IMR-90 (cell line): ENCODE measurements around the gene TENM4. TPM values are rescaled to one million over a fixed set of nuclear protein-coding genes. Genes with fewer than 3 reads are reported as not detected.

ENCODE experiments used
- ATAC-seq: fragments of 200-7000 bp; cut with Tn5 transposase; 2 replicates; pipeline ENCODE4 v1.9.1; 2020; ENCODE audit warnings: low read depth, mild to moderate bottlenecking, moderate library complexity
- BruUV-seq: library from RNA; stranded (reverse); fragments of 400-500 nt; replicated peaks from 2 replicates; lab custom pipeline; 2021; lab: Mats Ljungman, UMichigan
- CTCF ChIA-PET: fragments of 300-600 bp; formaldehyde crosslinking; extraction: SDS; loops from one replicate; lab custom pipeline; 2021; ENCODE audit warnings: antibody characterized with exemption; lab: Yijun Ruan, JAX
- POLR2A ChIA-PET: fragments of 300-600 bp; sonication (Branson Sonifier 250); formaldehyde crosslinking; loops from one replicate; lab custom pipeline; 2022; ENCODE audit warnings: antibody characterized with exemption; ENCODE audit not compliant: unreplicated experiment; lab: Charles Lee
- DNase-seq: peaks from one replicate; pipeline ENCODE4 v3.0.0; 2013
- H2AFZ ChIP-seq: replicated peaks from 2 replicates; pipeline ENCODE3; 2013; ENCODE audit warnings: low read length, mild to moderate bottlenecking; ENCODE audit not compliant: poor library complexity
- H2AK5ac ChIP-seq: 2 replicates; pipeline ENCODE4 v1.6.1; 2013; ENCODE audit warnings: low read depth, low read length, inconsistent platforms
- H2AK9ac ChIP-seq: replicated peaks from 2 replicates; pipeline ENCODE3; 2013; ENCODE audit warnings: mild to moderate bottlenecking, low read depth, low read length, moderate library complexity; ENCODE audit not compliant: poor library complexity
- H2BK120ac ChIP-seq: 2 replicates; pipeline ENCODE4 v1.6.1; 2013; ENCODE audit warnings: low read depth, low read length, inconsistent platforms
- H2BK15ac ChIP-seq: 3 replicates; pipeline ENCODE4 v1.6.1; 2013; ENCODE audit warnings: low read depth, low read length, inconsistent platforms
- H2BK20ac ChIP-seq: 2 replicates; pipeline ENCODE4 v1.6.1; 2013; ENCODE audit warnings: low read depth, mild to moderate bottlenecking, inconsistent platforms, low read length, moderate library complexity
- H2BK5ac ChIP-seq: 2 replicates; pipeline ENCODE4 v1.6.1; 2013; ENCODE audit warnings: mild to moderate bottlenecking, low read depth, low read length, inconsistent platforms; ENCODE audit not compliant: poor library complexity, severe bottlenecking
- H3K14ac ChIP-seq: replicated peaks from 2 replicates; pipeline ENCODE4 v1.6.1; 2013; ENCODE audit warnings: low read depth, low read length, inconsistent platforms
- H3K18ac ChIP-seq: 2 replicates; pipeline ENCODE4 v1.6.1; 2013; ENCODE audit warnings: low read depth, low read length, control low read depth
- H3K23ac ChIP-seq: 2 replicates; pipeline ENCODE4 v1.6.1; 2013; ENCODE audit warnings: low read depth, low read length, inconsistent platforms
- H3K27ac ChIP-seq: 2 replicates; pipeline ENCODE4 v1.5.1; 2013; ENCODE audit warnings: mild to moderate bottlenecking, control low read depth, low read length; ENCODE audit not compliant: insufficient read depth
- H3K27me3 ChIP-seq: 2 replicates; pipeline ENCODE4 v1.6.1; 2013; ENCODE audit warnings: low read length; ENCODE audit not compliant: control insufficient read depth, insufficient read depth
- H3K36me3 ChIP-seq: 2 replicates; pipeline ENCODE4 v1.6.1; 2013; ENCODE audit warnings: low read length, mixed read lengths; ENCODE audit not compliant: control insufficient read depth, insufficient read depth
- H3K4ac ChIP-seq: 2 replicates; pipeline ENCODE4 v1.6.1; 2013; ENCODE audit warnings: low read depth, low read length, inconsistent platforms
- H3K4me1 ChIP-seq: 2 replicates; pipeline ENCODE4 v1.6.1; 2013; ENCODE audit warnings: low read length, mixed read lengths; ENCODE audit not compliant: control insufficient read depth, insufficient read depth
- H3K4me2 ChIP-seq: 2 replicates; pipeline ENCODE4 v1.6.1; 2013; ENCODE audit warnings: low read depth, mild to moderate bottlenecking, control low read depth, low read length, moderate library complexity
- H3K4me3 ChIP-seq: 2 replicates; pipeline ENCODE4 v1.5.1; 2013; ENCODE audit warnings: low read depth, mild to moderate bottlenecking, control low read depth, low read length, moderate library complexity; ENCODE audit not compliant: insufficient read depth
- H3K56ac ChIP-seq: 2 replicates; pipeline ENCODE4 v1.6.1; 2013; ENCODE audit warnings: low read length, inconsistent platforms; ENCODE audit not compliant: insufficient read depth; ENCODE audit errors: extremely low read depth
- H3K79me1 ChIP-seq, 2 experiments: 2 replicates each; pipeline ENCODE4 v1.6.1; 2013; ENCODE audit warnings: low read length in 2 of 2, inconsistent platforms in 1 of 2, low read depth in 1 of 2
- H3K9ac ChIP-seq: 2 replicates; pipeline ENCODE4 v1.6.1; 2013; ENCODE audit warnings: low read depth, low read length, control low read depth
- H3K9me1 ChIP-seq: 2 replicates; pipeline ENCODE4 v1.6.1; 2013; ENCODE audit warnings: low read length, inconsistent platforms; ENCODE audit not compliant: insufficient read depth
- H3K9me3 ChIP-seq: 2 replicates; pipeline ENCODE4 v1.6.1; 2013; ENCODE audit warnings: low read length; ENCODE audit not compliant: control insufficient read depth, insufficient read depth
- H4K20me1 ChIP-seq: 2 replicates; pipeline ENCODE4 v1.6.1; 2013; ENCODE audit warnings: low read length, inconsistent platforms; ENCODE audit not compliant: insufficient read depth
- H4K5ac ChIP-seq: 2 replicates; pipeline ENCODE4 v1.6.1; 2013; ENCODE audit warnings: mild to moderate bottlenecking, low read depth, low read length, control low read depth
- H4K8ac ChIP-seq, 2 experiments: 2 replicates each; pipeline ENCODE4 v1.6.1; 2013; ENCODE audit warnings: low read depth in 2 of 2, low read length in 2 of 2, control low read depth in 1 of 2, inconsistent platforms in 1 of 2
- H4K91ac ChIP-seq: 2 replicates; pipeline ENCODE4 v1.6.1; 2013; ENCODE audit warnings: low read depth, low read length, inconsistent platforms; ENCODE audit not compliant: insufficient read depth
- BHLHE40 ChIP-seq: fragments of 150-350 bp; IDR thresholded peaks from 2 replicates; pipeline ENCODE4 v1.6.1; 2016; ENCODE audit warnings: mild to moderate bottlenecking, low read depth, low read length
- CEBPB ChIP-seq: IDR thresholded peaks from 2 replicates; pipeline ENCODE4 v1.6.1; 2012; ENCODE audit warnings: low read depth, low read length, improper control_type of control experiment
- CHD1 ChIP-seq: IDR thresholded peaks from 2 replicates; pipeline ENCODE4 v1.6.1; 2012; ENCODE audit warnings: low read depth, low read length, improper control_type of control experiment
- CTCF ChIP-seq: conservative IDR thresholded peaks from 2 replicates; pipeline ENCODE4 v1.5.1; 2012; ENCODE audit warnings: mild to moderate bottlenecking, low read depth, low read length, improper control_type of control experiment
- ELK1 ChIP-seq: fragments of 150-350 bp; IDR thresholded peaks from 2 replicates; pipeline ENCODE4 v1.6.1; 2016; ENCODE audit warnings: low read depth, mild to moderate bottlenecking, low read length, moderate library complexity, borderline replicate concordance
- FOS ChIP-seq: fragments of 150-350 bp; IDR thresholded peaks from 2 replicates; pipeline ENCODE4 v1.6.1; 2016; ENCODE audit warnings: low read depth, low read length
- MAFK ChIP-seq: IDR thresholded peaks from 2 replicates; pipeline ENCODE4 v1.6.1; 2012; ENCODE audit warnings: low read depth, low read length, improper control_type of control experiment
- MAZ ChIP-seq: IDR thresholded peaks from 2 replicates; pipeline ENCODE4 v1.6.1; 2012; ENCODE audit warnings: low read depth, mild to moderate bottlenecking, low read length, improper control_type of control experiment, moderate library complexity, borderline replicate concordance
- MXI1 ChIP-seq: IDR thresholded peaks from 2 replicates; pipeline ENCODE4 v1.6.1; 2012; ENCODE audit warnings: low read depth, mild to moderate bottlenecking, low read length, moderate library complexity, borderline replicate concordance
- NFE2L2 ChIP-seq: fragments of 150-350 bp; IDR thresholded peaks from 2 replicates; pipeline ENCODE4 v1.6.1; 2016; ENCODE audit warnings: low read depth, mild to moderate bottlenecking, low read length
- POLR2A ChIP-seq: IDR thresholded peaks from 2 replicates; pipeline ENCODE4 v1.6.1; 2012; ENCODE audit warnings: mild to moderate bottlenecking, low read depth, low read length
- RAD21 ChIP-seq: IDR thresholded peaks from 2 replicates; pipeline ENCODE4 v1.6.1; 2012; ENCODE audit warnings: low read length, improper control_type of control experiment
- RCOR1 ChIP-seq: IDR thresholded peaks from 2 replicates; pipeline ENCODE4 v1.6.1; 2012; ENCODE audit warnings: mild to moderate bottlenecking, low read length, improper control_type of control experiment; ENCODE audit not compliant: insufficient replicate concordance
- RFX5 ChIP-seq: IDR thresholded peaks from 2 replicates; pipeline ENCODE4 v1.8.0; 2012; ENCODE audit warnings: low read depth, mild to moderate bottlenecking, low read length, moderate library complexity
- SMC3 ChIP-seq: fragments of 150-350 bp; IDR thresholded peaks from 2 replicates; pipeline ENCODE4 v1.6.1; 2016; ENCODE audit warnings: low read depth, mild to moderate bottlenecking, antibody characterized with exemption, low read length, moderate library complexity
- WGBS, 2 experiments: methylation state at CpG; one replicate each; pipeline versions ENCODE4 v1.1.5 to v1.1.7; 2013; ENCODE audit warnings: missing lambda C conversion rate in 2 of 2; ENCODE audit not compliant: insufficient read length in 1 of 2; ENCODE audit errors: extremely low coverage in 2 of 2; 5-methylcytosine and 5-hydroxymethylcytosine counted together
- dilution Hi-C: fragments of 300-500 bp; cut with HindIII; formaldehyde crosslinking; loops from one replicate; pipeline ENCODE4 v1.14.3; 2018; ENCODE audit warnings: low sequenced_read_pairs; ENCODE audit not compliant: unreplicated experiment
- in situ Hi-C: fragments of 300-500 bp; cut with MboI; formaldehyde crosslinking; loops from 3 replicates; pipeline ENCODE4 v1.14.3; 2019; ENCODE audit warnings: low sequenced_read_pairs, inconsistent platforms, mixed read lengths
- intact Hi-C: fragments of 100-400 bp; cut with micrococcal nuclease; formaldehyde crosslinking; loops from 2 replicates; pipeline ENCODE4 v1.10.0; 2022
- polyA plus RNA-seq, 3 experiments: library from polyadenylated mRNA; depleted of rRNA; stranded (reverse); fragments of >200 nt; gene quantifications; 2 replicates each; pipeline ENCODE4 v1.2.3, GENCODE V29; 2012; ENCODE audit warnings: low replicate concordance in 1 of 3
- total RNA-seq: library from RNA; depleted of rRNA; stranded (reverse); fragments of >200 nt; gene quantifications from 2 replicates; pipeline ENCODE4 v1.2.3, GENCODE V29; 2012
- TF ChIP-seq, protein P1 (sequence below): fragments of 150-350 bp; IDR thresholded peaks from 2 replicates; pipeline ENCODE4 v1.6.1; 2017; ENCODE audit warnings: mild to moderate bottlenecking, antibody characterized with exemption, low read length, low read depth

TENM4 gene
- total and polyA plus RNA-seq, 2 of the 4 experiments (the other 2 are of a cell fraction), result 7.4 to 9.0 TPM

DNA sequence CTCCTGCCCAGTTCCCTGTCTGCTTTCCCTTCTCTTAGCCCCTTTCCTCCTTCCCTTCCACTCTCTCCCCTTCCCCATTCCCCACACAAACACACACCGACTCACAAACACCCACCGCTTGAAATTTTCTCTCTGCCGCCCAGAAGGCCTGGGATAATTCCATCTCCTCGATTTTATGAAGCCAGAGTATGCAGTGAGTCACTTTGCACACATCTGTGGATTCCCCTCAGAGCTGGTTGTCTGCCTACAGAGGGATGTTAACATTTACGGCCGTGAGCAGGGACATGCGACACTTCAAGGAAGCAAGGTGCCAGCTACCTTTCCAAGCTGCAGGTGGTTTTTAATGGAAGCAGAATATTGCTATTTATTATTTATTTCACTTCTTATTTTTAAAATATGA is 332.0 kb downstream of the TENM4 start:
- ATAC-seq (peak; percentile 35; the same call in 1 of the 2 replicates), DNase-seq (peak; percentile 44)
- TF ChIP-seq POLR2A (no peak), MAFK (no peak), MAZ (no peak), ELK1 (no peak), CEBPB (no peak), RAD21 (no peak), CTCF (no peak), FOS (no peak), BHLHE40 (no peak), SMC3 (no peak), RFX5 (no peak), NFE2L2 (no peak), CHD1 (no peak), RCOR1 (no peak), MXI1 (no peak)
- TF ChIP-seq, protein P1, sequence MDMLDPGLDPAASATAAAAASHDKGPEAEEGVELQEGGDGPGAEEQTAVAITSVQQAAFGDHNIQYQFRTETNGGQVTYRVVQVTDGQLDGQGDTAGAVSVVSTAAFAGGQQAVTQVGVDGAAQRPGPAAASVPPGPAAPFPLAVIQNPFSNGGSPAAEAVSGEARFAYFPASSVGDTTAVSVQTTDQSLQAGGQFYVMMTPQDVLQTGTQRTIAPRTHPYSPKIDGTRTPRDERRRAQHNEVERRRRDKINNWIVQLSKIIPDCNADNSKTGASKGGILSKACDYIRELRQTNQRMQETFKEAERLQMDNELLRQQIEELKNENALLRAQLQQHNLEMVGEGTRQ, result no peak
- no peaks in the 10 kb centered on the region for H3K27me3 ChIP-seq
- H2BK120ac ChIP-seq, result no peak overlapping the region
- no peaks in the 10 kb centered on the region for H4K20me1 ChIP-seq
- H4K91ac ChIP-seq, result no peak overlapping the region
- no peak overlapping the region for H4K5ac ChIP-seq
- H3K4me2 ChIP-seq, result no peak overlapping the region
- H4K8ac ChIP-seq, result no peak overlapping the region
- H3K4me1 ChIP-seq, result no peaks in the 10 kb centered on the region; the same call in 1 of the 2 replicates
- no peak overlapping the region for H2AFZ ChIP-seq
- H2BK5ac ChIP-seq, result no peak overlapping the region
- BruUV-seq, result no TSS peak
- 0 out of 2 replicates have a peak, but pooled peaks cover 2% of the 10 kb centered on the region for H3K36me3 ChIP-seq
- no peak overlapping the region for H3K4ac ChIP-seq
- CTCF ChIA-PET, result interaction anchor here (1.1 kb wide), 1 partner anchor 9 kb away, joined by 4 read pairs; no protein-coding TSS in a partner anchor
- dilution Hi-C loops (no loop called here), intact Hi-C loops (loop anchor here (10.0 kb wide), 1 partner anchor 326 kb away; no protein-coding TSS in a partner anchor), in situ Hi-C loops (no loop called here)
- H3K9ac ChIP-seq, result no peak overlapping the region
- 94 to 100% methylated on average over 1 to 2 of the region's 7 CpGs for WGBS, 2 experiments
- H3K23ac ChIP-seq, result no peak overlapping the region
- H2AK9ac ChIP-seq, result no peak overlapping the region
- POLR2A ChIA-PET, result no interaction called here
- H2BK15ac ChIP-seq, result no peak overlapping the region
- H3K18ac ChIP-seq, result no peak overlapping the region
- no peak overlapping the region for H3K14ac ChIP-seq
- no peak overlapping the region for H3K27ac ChIP-seq
- no peak overlapping the region for H2AK5ac ChIP-seq
- H2BK20ac ChIP-seq, result no peak overlapping the region
- no peaks in the 10 kb centered on the region; the same call in 1 of the 2 replicates for H3K9me1 ChIP-seq
- H3K79me1 ChIP-seq, result no peaks in the 10 kb centered on the region
- H3K9me3 ChIP-seq, result no peaks in the 10 kb centered on the region
- H3K4me3 ChIP-seq, result no peak overlapping the region
- H3K56ac ChIP-seq, result no peak overlapping the region
